Endothelial cell of umbilical vein (primary cell): ENCODE data around the gene ACSF3. TPM values are rescaled to one million over a fixed set of nuclear protein-coding genes. Genes with fewer than 3 reads are reported as not detected.

Source experiments
- BruUV-seq: library from RNA; stranded (reverse); fragments of 400-500 nt; replicated peaks from 2 replicates; lab custom pipeline; 2021; lab: Mats Ljungman, UMichigan
- CTCF ChIA-PET: fragments of 300-600, 350-600 bp; sonication (Branson Sonifier 250); formaldehyde crosslinking; loops from one replicate; lab custom pipeline; 2021; ENCODE audit warnings: antibody characterized with exemption, inconsistent platforms; lab: Charles Lee
- POLR2A ChIA-PET: fragments of 300-600, 350-600 bp; sonication (Branson Sonifier 250); formaldehyde crosslinking; loops from one replicate; lab custom pipeline; 2021; ENCODE audit warnings: antibody characterized with exemption, inconsistent platforms; lab: Charles Lee
- DNase-seq: peaks from one replicate; pipeline ENCODE4 v3.0.0-alpha.2; 2011; ENCODE audit warnings: low read depth, low spot score
- FAIRE-seq: peaks from 2 replicates; lab custom pipeline; 2011; peaks lifted over from hg19 to GRCh38; lab: Jason Lieb, UNC
- H2AFZ ChIP-seq: 2 replicates; pipeline ENCODE4 v1.6.0; 2012; ENCODE audit warnings: low read depth, low read length, control low read depth, inconsistent platforms
- H3K27ac ChIP-seq: 2 replicates; pipeline ENCODE4 v1.5.1; 2011; ENCODE audit warnings: low read depth, mild to moderate bottlenecking, control low read depth, low read length, moderate library complexity; ENCODE audit not compliant: insufficient read depth
- H3K27me3 ChIP-seq, 2 experiments: 2 replicates each; pipeline versions ENCODE4 v1.6.0 to v1.6.1; 2011; ENCODE audit warnings: low read length in 2 of 2, mixed read lengths in 1 of 2; ENCODE audit not compliant: control insufficient read depth in 2 of 2, insufficient read depth in 2 of 2
- H3K36me3 ChIP-seq, 2 experiments: 2 replicates in 1 of 2; 3 replicates in 1 of 2; pipeline ENCODE4 v1.5.1; 2011; ENCODE audit warnings: low read length in 2 of 2, mild to moderate bottlenecking in 1 of 2, moderate library complexity in 1 of 2; ENCODE audit not compliant: control insufficient read depth in 2 of 2, insufficient read depth in 2 of 2; ENCODE audit errors: extremely low read depth in 1 of 2
- H3K4me1 ChIP-seq: 3 replicates; pipeline ENCODE4 v1.5.1; 2011; ENCODE audit warnings: mild to moderate bottlenecking, low read length; ENCODE audit not compliant: control insufficient read depth, insufficient read depth; ENCODE audit errors: extremely low read depth
- H3K4me2 ChIP-seq: 2 replicates; pipeline ENCODE4 v1.6.1; 2011; ENCODE audit warnings: low read length, control low read depth, mixed read lengths; ENCODE audit not compliant: insufficient read depth
- H3K4me3 ChIP-seq, 3 experiments: fragments of 200-600 bp in 1 of 3; sonication (generic), shearing (Covaris generic) in 1 of 3; replicated peaks in 1 of 3; 2 replicates each; pipeline ENCODE4 v1.5.1; 2011 to 2016; ENCODE audit warnings: control low read depth in 3 of 3, low read length in 3 of 3, mild to moderate bottlenecking in 2 of 3, inconsistent platforms in 1 of 3, low read depth in 1 of 3, moderate library complexity in 1 of 3; ENCODE audit not compliant: insufficient read depth in 1 of 3
- H3K79me2 ChIP-seq: 2 replicates; pipeline ENCODE4 v1.6.0; 2012; ENCODE audit warnings: low read length, inconsistent platforms; ENCODE audit not compliant: control insufficient read depth, insufficient read depth
- H3K9ac ChIP-seq: replicated peaks from 2 replicates; pipeline ENCODE3; 2011; ENCODE audit warnings: low read length, control low read depth; ENCODE audit not compliant: insufficient read depth; ENCODE audit errors: extremely low read depth
- H3K9me1 ChIP-seq: replicated peaks from 3 replicates; pipeline ENCODE4 v1.6.0; 2011; ENCODE audit warnings: mild to moderate bottlenecking, low read length; ENCODE audit not compliant: control insufficient read depth, insufficient read depth; ENCODE audit errors: extremely low read depth
- H3K9me3 ChIP-seq: replicated peaks from 2 replicates; pipeline ENCODE4 v1.5.1; 2012; ENCODE audit warnings: low read length, inconsistent platforms; ENCODE audit not compliant: control insufficient read depth, insufficient read depth
- H4K20me1 ChIP-seq: replicated peaks from 2 replicates; pipeline ENCODE3; 2011; ENCODE audit warnings: mild to moderate bottlenecking, low read length; ENCODE audit not compliant: control insufficient read depth, insufficient read depth; ENCODE audit errors: extremely low read depth
- EZH2 ChIP-seq: IDR thresholded peaks from 2 replicates; pipeline ENCODE4 v1.6.1; 2012; ENCODE audit warnings: borderline replicate concordance, low read depth, mild to moderate bottlenecking, moderate library complexity, low read length, inconsistent platforms; ENCODE audit not compliant: severe bottlenecking
- FOS ChIP-seq: IDR thresholded peaks from 2 replicates; pipeline ENCODE4 v1.6.1; 2011; ENCODE audit warnings: mild to moderate bottlenecking, low read length, moderate library complexity, borderline replicate concordance; ENCODE audit not compliant: insufficient read depth
- GATA2 ChIP-seq: IDR thresholded peaks from 2 replicates; pipeline ENCODE4 v1.7.0; 2011; ENCODE audit warnings: low read depth, mild to moderate bottlenecking, moderate library complexity, mixed read lengths, low read length; ENCODE audit not compliant: insufficient read length, insufficient read depth
- JUN ChIP-seq: IDR thresholded peaks from 2 replicates; pipeline ENCODE4 v1.6.1; 2011; ENCODE audit warnings: borderline replicate concordance, low read depth; ENCODE audit not compliant: insufficient read length, insufficient read depth
- MYC ChIP-seq: IDR thresholded peaks from one replicate; pipeline ENCODE4 v1.6.1; 2011; ENCODE audit warnings: mild to moderate bottlenecking, low read depth, low read length
- POLR2A ChIP-seq: IDR thresholded peaks from 2 replicates; pipeline ENCODE4 v1.6.1; 2012; ENCODE audit warnings: low read depth, mild to moderate bottlenecking, control low read depth, low read length
- POLR2AphosphoS5 ChIP-seq: IDR thresholded peaks from 2 replicates; pipeline ENCODE4 v1.6.1; 2012; ENCODE audit warnings: low read depth, mild to moderate bottlenecking, control low read depth, low read length, moderate library complexity; ENCODE audit not compliant: insufficient read depth
- dilution Hi-C: fragments of 300-500 bp; cut with MboI; formaldehyde crosslinking; loops from one replicate; pipeline ENCODE4 v1.15.0; 2019; ENCODE audit warnings: low sequenced_read_pairs; ENCODE audit not compliant: extremely low pct_ligation_motif_present
- intact Hi-C: fragments of 100-400 bp; cut with micrococcal nuclease; formaldehyde crosslinking; loops from one replicate; pipeline ENCODE4 v1.10.0; 2022
- polyA plus RNA-seq, 4 experiments: library from polyadenylated mRNA; depleted of rRNA in 3 of 4; stranded (reverse) in 3 of 4; unstranded in 1 of 4; fragments of >200 nt; gene quantifications; 2 replicates each; pipeline versions ENCODE4 v1.2.1 to v1.2.3, GENCODE V29; 2011 to 2012; ENCODE audit warnings: missing spikeins in 1 of 4
- total RNA-seq: library from RNA; stranded (reverse); gene quantifications from 2 replicates; pipeline ENCODE4 v1.2.3, GENCODE V29; 2021
- TF ChIP-seq, protein P1 (sequence below): IDR thresholded peaks from 2 replicates; pipeline ENCODE4 v1.6.1; 2011; ENCODE audit not compliant: insufficient read depth, insufficient read length
- TF ChIP-seq, protein P2 (sequence below), 2 donors: IDR thresholded peaks; 1 replicate in 1 of 2; 2 replicates in 1 of 2; pipeline ENCODE4 v1.5.1; 2011; ENCODE audit warnings: low read length in 2 of 2, mild to moderate bottlenecking in 2 of 2, moderate library complexity in 2 of 2, control low read depth in 1 of 2, inconsistent platforms in 1 of 2, low read depth in 1 of 2; ENCODE audit not compliant: insufficient read depth in 1 of 2; ENCODE audit errors: extremely low read depth in 1 of 2

ACSF3 gene
- total and polyA plus RNA-seq, 2 donors (not counting 3 experiments of a cell fraction or from before 2014, with no cell fraction given): 18.6 to 33.2 TPM

DNA sequence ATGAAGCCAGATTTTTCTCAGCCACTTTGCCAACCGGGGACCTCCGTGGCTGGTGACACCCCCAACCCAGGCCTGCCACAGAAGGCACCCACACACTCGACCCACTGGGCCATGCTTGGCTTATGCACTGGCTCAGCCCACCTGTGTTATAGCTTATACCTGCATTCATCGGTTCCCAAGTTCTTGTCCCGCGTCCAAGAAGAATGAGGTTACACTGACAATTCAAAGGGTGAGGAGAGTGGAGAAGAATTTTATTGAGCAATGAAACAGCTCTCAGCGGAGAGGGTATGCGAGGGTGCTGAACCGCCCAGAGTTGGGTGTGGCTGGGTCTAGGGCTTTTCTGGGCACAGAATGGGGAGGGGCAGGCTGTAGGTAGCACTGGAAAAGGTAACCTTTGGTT, 55.7 kb downstream of the ACSF3 start:
- H3K9ac ChIP-seq: no peak overlapping the region
- FAIRE-seq (no peak), DNase-seq (no peak)
- H2AFZ ChIP-seq: no peak overlapping the region
- dilution Hi-C loops (loop anchor here (25.0 kb wide), 1 partner anchor 187 kb away; no protein-coding TSS in a partner anchor), intact Hi-C loops (no loop called here)
- H3K79me2 ChIP-seq: no peaks in the 10 kb centered on the region
- no peaks in the 10 kb centered on the region for H3K9me1 ChIP-seq
- no TSS peak for BruUV-seq
- H4K20me1 ChIP-seq: no peaks in the 10 kb centered on the region
- CTCF ChIA-PET: no interaction called here
- H3K4me2 ChIP-seq: no peak overlapping the region
- no peaks in the 10 kb centered on the region for H3K4me1 ChIP-seq
- no peak overlapping the region for H3K27ac ChIP-seq
- POLR2A ChIA-PET: no interaction called here
- no peaks in the 10 kb centered on the region for H3K27me3 ChIP-seq
- H3K4me3 ChIP-seq: no peak overlapping the region
- H3K9me3 ChIP-seq: no peaks in the 10 kb centered on the region
- H3K36me3 ChIP-seq: peaks cover 0 to 8% of the 10 kb centered on the region in 2 experiments
- TF ChIP-seq, protein P1, sequence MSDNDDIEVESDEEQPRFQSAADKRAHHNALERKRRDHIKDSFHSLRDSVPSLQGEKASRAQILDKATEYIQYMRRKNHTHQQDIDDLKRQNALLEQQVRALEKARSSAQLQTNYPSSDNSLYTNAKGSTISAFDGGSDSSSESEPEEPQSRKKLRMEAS: no peak
- TF ChIP-seq POLR2AphosphoS5: no peak
- TF ChIP-seq FOS: no peak
- no peak for TF ChIP-seq POLR2A
- no peak for TF ChIP-seq GATA2
- TF ChIP-seq MYC: no peak
- no peak for TF ChIP-seq EZH2

DNA sequence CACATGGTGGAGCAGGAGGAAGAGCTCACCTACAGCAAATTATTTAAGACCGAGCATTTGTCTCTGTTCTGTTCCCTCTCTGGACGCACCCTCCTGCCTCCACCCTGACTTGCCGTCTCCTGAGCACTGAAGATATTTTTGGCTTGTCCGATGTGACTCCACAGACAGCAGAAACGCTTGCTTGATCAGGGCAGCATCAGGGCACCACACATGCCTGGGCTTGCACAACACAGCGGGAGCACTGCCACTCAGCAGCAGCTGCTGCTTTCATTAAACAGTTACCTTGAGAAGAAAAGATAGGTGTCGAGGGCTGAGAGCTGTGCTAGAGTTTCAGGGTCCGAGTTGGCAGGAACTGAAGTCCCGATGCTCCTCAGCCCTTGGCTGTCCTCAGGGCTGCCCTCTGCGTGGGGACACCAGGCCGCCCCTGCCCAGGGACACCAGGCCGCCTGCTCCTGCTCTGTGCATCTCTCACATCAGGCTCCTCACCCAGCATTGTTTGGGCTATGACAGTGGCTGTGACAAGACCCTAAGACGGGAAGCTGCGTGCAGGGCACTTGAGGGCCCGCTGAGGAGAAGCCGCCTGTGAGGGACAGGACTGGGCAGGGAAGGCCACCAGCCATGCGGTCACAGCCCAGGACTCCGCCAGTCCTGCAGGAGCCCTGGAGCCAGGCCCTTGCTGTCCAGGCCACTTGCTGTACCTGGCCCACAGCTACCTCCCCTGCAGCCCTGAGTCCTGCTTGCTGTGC, 56.6 kb downstream of the ACSF3 start:
- no TSS peak for BruUV-seq
- intact Hi-C loops (no loop called here), dilution Hi-C loops (no loop called here)
- no peak overlapping the region for H3K4me2 ChIP-seq
- H3K79me2 ChIP-seq: no peaks in the 10 kb centered on the region
- no peak overlapping the region for H3K9ac ChIP-seq
- DNase-seq (no peak), FAIRE-seq (no peak)
- H3K27me3 ChIP-seq: no peaks in the 10 kb centered on the region
- H3K9me3 ChIP-seq: no peaks in the 10 kb centered on the region
- H3K4me1 ChIP-seq: no peaks in the 10 kb centered on the region
- peaks cover 0 to 8% of the 10 kb centered on the region in 2 experiments for H3K36me3 ChIP-seq
- CTCF ChIA-PET: no interaction called here
- TF ChIP-seq MYC: no peak
- no peak for TF ChIP-seq POLR2A
- TF ChIP-seq, protein P2, sequence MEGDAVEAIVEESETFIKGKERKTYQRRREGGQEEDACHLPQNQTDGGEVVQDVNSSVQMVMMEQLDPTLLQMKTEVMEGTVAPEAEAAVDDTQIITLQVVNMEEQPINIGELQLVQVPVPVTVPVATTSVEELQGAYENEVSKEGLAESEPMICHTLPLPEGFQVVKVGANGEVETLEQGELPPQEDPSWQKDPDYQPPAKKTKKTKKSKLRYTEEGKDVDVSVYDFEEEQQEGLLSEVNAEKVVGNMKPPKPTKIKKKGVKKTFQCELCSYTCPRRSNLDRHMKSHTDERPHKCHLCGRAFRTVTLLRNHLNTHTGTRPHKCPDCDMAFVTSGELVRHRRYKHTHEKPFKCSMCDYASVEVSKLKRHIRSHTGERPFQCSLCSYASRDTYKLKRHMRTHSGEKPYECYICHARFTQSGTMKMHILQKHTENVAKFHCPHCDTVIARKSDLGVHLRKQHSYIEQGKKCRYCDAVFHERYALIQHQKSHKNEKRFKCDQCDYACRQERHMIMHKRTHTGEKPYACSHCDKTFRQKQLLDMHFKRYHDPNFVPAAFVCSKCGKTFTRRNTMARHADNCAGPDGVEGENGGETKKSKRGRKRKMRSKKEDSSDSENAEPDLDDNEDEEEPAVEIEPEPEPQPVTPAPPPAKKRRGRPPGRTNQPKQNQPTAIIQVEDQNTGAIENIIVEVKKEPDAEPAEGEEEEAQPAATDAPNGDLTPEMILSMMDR (IDR thresholded peaks at IDR 0.05; ENCODE audit: extremely low read depth in 1 of 2, insufficient read depth in 1 of 2, low read depth in 1 of 2, low read length in 2 of 2): no peak
- no peak for TF ChIP-seq EZH2
- no peak for TF ChIP-seq POLR2AphosphoS5
- TF ChIP-seq FOS: no peak
- TF ChIP-seq, protein P1: no peak
- TF ChIP-seq JUN: no peak
- TF ChIP-seq GATA2: no peak
- H4K20me1 ChIP-seq: no peaks in the 10 kb centered on the region
- POLR2A ChIA-PET: no interaction called here
- no peaks in the 10 kb centered on the region for H3K9me1 ChIP-seq
- H3K4me3 ChIP-seq: no peak overlapping the region
- H3K27ac ChIP-seq: no peak overlapping the region
- H2AFZ ChIP-seq: no peak overlapping the region
